ENCODE measurements around the gene SLC9A9.

Gene SLC9A9

DNA sequence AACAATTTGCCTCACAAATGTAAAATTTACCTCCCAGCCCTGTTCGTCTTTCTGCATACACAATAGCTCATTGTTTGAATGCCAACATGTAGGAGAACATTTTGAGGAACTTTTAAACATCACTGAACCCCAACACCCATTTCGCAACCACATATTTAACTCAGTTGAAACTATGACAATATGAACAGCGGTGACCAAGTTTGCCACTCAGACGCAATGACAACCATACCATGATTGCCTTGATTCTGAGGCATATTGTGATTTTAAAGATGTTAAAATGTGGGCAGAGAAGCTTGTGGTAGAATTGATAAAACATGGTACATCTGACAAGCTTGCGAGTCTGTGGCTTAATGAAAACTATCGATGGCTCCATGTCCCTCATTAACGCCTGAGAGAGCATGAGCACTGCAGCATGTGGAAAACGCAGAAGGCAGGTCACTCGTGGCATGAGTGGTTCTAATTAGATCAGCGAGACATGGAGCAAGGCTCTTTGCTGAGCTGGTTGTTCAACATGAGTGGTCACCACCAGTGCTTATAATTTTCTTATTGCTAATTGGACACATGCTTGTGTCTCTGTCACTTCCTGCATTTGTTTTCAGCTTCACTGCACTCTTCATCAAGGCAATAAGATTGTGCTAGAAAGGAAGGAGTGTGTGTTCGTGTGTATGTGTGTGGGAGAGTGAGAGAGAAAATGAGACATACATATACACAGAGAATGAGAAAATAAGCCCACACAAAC is 611.9 kb downstream of the SLC9A9 start:
- H3K4me3 Mint-ChIP-seq = no peak overlapping the region
- no peak for DNase-seq
- no peaks in the 10 kb centered on the region for H3K4me1 Mint-ChIP-seq
- H3K27me3 Mint-ChIP-seq = no peaks in the 10 kb centered on the region
- ATAC-seq = no peak
- peaks cover 0 to 23% of the 10 kb centered on the region in 2 donors for H3K9me3 Mint-ChIP-seq
- no peak overlapping the region for H3K27ac Mint-ChIP-seq

GRCh38 chr3:143235614-143236204 is 612.6 kb downstream of the SLC9A9 start:
- ATAC-seq = no peak
- no peak overlapping the region for H3K4me3 Mint-ChIP-seq
- H3K4me1 Mint-ChIP-seq = peaks cover 1% of the 10 kb centered on the region
- H3K9me3 Mint-ChIP-seq = peaks cover 0 to 23% of the 10 kb centered on the region in 2 donors
- no peak for DNase-seq
- H3K27ac Mint-ChIP-seq = no peak overlapping the region
- H3K27me3 Mint-ChIP-seq = no peaks in the 10 kb centered on the region

DNA sequence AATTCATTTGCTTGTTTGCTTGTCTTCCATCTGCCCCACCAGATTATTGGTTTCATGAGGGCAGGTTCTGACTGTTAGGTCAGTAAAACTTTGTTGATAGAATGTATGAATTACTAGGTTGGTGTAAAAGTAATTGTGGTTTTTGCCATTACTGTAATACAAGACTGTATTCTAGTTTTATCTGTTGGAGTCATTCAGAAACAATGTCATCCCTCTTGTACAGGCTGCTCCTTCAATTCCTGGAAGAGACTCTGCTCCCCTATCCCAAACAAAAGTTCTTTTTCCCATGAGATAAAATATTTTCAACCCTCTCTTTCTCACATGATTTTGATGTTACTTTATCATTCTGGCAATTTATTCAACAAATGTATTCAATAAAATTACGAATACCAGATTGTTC is 613.7 kb downstream of the SLC9A9 start:
- DNase-seq (no peak), ATAC-seq (no peak)
- no peaks in the 10 kb centered on the region for H3K27me3 Mint-ChIP-seq
- H3K27ac Mint-ChIP-seq = peak overlapping the region in 1 of 2 donors; percentile 62
- no peak overlapping the region for H3K4me3 Mint-ChIP-seq
- peaks cover 0 to 23% of the 10 kb centered on the region in 2 donors for H3K9me3 Mint-ChIP-seq
- peaks cover 6% of the 10 kb centered on the region for H3K4me1 Mint-ChIP-seq

DNA sequence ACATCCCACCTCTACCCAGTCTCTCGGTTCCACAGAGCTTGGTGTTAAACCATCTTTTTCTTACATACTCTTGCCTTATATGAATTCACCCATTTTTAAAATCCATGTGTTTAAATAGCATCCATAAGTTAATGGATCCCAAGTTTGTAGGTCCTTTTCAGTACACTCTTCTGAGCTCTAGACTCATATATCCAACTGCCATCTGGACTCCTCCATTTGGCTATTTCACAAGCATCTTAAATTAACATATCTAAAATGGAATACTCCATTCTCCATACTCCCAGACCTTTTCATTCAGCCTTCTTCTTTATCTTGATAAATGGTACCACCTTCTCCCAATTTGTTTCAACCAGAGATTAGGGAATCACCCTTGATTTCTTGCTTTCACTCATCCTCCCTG is 615.3 kb downstream of the SLC9A9 start:
- peaks cover 6% of the 10 kb centered on the region for H3K4me1 Mint-ChIP-seq
- H3K27me3 Mint-ChIP-seq = no peaks in the 10 kb centered on the region
- peaks cover 0 to 18% of the 10 kb centered on the region in 2 donors for H3K9me3 Mint-ChIP-seq
- no peak overlapping the region for H3K4me3 Mint-ChIP-seq
- H3K27ac Mint-ChIP-seq = no peak overlapping the region
- ATAC-seq = no peak
- DNase-seq = no peak

DNA sequence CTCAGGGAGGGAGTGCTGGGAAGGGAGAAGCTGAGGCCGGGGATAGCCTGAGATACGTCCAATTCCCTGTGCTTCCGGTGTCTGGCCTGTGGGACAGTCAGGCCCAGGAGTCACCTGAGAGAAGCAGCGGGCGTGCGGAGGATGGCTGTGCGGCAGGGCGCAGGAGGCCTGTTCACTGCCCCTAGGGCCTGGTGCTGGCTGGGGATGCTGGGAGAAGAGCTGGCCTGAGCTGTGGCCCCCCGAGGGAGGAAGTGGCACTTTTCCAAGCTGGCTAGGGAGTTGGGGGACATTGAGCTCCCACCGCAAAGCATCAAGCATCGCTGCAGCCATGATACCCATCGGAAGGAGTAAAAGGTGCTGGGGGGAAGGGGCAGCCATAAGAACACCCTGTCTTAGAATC is 619.9 kb downstream of the SLC9A9 start:
- Mint-ChIP-seq H3K27ac (no peak overlapping the region), H3K4me1 (peaks cover 6% of the 10 kb centered on the region), H3K27me3 (no peaks in the 10 kb centered on the region), H3K9me3 (peaks cover 0 to 6% of the 10 kb centered on the region in 2 donors), H3K4me3 (no peak overlapping the region)
- no peak for DNase-seq
- ATAC-seq = no peak

DNA sequence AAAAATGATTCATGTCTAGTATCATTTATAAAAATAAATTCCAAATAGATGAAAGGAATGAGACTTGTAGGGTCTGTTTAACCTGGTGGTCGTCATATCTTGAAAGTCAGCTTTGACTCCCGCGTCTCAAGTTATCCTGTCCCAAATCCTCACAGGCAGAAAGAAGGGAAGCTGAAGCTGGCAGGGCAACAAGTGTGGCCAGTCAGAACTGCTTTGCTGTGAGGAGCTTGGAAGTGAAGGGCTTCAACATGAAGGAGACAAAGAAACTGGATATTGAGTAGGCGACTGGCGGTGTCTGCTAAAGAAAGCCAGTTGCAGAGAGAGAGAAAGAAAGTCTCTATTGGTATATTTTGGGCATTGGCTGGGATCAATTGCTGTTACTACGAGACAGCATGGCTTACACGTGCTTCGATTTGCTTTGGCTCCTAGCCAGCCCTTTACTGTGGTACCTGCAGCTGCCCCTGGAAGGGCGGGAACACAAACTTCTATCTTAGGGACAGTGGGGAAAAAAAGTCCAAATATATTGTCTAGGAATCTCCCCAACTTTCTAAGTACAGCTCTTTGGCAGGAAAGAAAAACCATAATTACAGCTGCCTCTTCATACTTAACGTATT is 621.5 kb downstream of the SLC9A9 start:
- H3K27ac Mint-ChIP-seq = no peak overlapping the region
- no peak overlapping the region for H3K4me3 Mint-ChIP-seq

GRCh38 chr3:143224716-143225115 is 623.6 kb downstream of the SLC9A9 start:
- no peak overlapping the region for H3K27ac Mint-ChIP-seq
- H3K4me1 Mint-ChIP-seq = peaks cover 6% of the 10 kb centered on the region
- DNase-seq = no peak
- no peaks in the 10 kb centered on the region for H3K27me3 Mint-ChIP-seq
- H3K9me3 Mint-ChIP-seq = no peaks in the 10 kb centered on the region
- no peak overlapping the region for H3K4me3 Mint-ChIP-seq
- no peak for ATAC-seq

More for the DNA sequence above, 621.5 kb downstream of the SLC9A9 start:
- Mint-ChIP-seq H3K9me3 (no peaks in the 10 kb centered on the region), H3K4me1 (peaks cover 12% of the 10 kb centered on the region), H3K27me3 (no peaks in the 10 kb centered on the region)
- DNase-seq = no peak
- ATAC-seq = no peak

- H3K27me3 Mint-ChIP-seq = no peaks in the 10 kb centered on the region
- H3K9me3 Mint-ChIP-seq = no peaks in the 10 kb centered on the region
- DNase-seq (no peak), ATAC-seq (no peak)
- peaks cover 6% of the 10 kb centered on the region for H3K4me1 Mint-ChIP-seq
- H3K4me3 Mint-ChIP-seq = no peak overlapping the region
- no peak overlapping the region for H3K27ac Mint-ChIP-seq
Observed at GRCh38 chr3:143222981-143223380, 625.3 kb downstream of the SLC9A9 start.

DNA sequence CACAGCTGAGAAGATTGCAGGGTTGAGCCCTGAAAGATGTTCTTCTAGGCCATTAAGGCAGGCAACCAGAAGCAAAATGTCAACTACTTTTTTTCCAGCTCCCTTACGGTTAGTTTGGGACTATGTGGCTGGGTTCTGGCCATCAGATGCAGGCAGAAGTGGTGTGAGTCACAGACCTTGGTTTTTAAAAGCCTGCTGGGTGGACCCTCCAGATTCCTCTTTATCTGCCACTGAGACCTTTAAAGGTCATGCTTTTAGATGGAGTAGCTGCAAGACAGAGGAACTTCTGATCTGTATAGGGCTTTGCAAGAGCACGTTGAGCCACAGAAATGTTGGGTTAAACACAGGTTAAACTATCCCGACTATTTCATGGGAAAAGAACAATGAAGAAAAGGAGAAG is 625.8 kb downstream of the SLC9A9 start:
- ATAC-seq = no peak
- Mint-ChIP-seq H3K27ac (no peak overlapping the region), H3K9me3 (no peaks in the 10 kb centered on the region), H3K4me3 (no peak overlapping the region), H3K27me3 (no peaks in the 10 kb centered on the region), H3K4me1 (peaks cover 7% of the 10 kb centered on the region)
- DNase-seq = no peak

DNA sequence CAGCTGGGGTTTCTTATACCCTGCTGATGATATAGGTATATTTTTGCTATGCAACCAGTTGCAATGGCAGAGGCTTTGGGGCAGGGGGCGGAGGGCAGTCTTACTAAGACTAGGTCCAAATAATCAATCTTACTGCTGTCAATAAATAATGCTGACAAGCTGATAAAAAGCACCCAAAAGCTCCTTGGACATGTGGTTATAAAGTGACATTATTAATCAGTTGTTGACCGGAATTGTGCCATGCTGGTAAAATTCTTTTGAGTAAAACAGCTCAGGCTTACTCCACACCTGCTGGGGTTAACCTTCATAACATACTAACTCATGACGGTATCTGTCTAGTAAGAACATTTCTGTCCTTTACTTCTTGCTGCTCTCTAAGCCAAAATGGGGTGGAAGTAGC is 626.8 kb downstream of the SLC9A9 start:
- Mint-ChIP-seq H3K9me3 (no peaks in the 10 kb centered on the region), H3K27me3 (no peaks in the 10 kb centered on the region), H3K4me3 (no peak overlapping the region), H3K27ac (no peak overlapping the region), H3K4me1 (peaks cover 18% of the 10 kb centered on the region)
- DNase-seq = no peak
- ATAC-seq = no peak

DNA sequence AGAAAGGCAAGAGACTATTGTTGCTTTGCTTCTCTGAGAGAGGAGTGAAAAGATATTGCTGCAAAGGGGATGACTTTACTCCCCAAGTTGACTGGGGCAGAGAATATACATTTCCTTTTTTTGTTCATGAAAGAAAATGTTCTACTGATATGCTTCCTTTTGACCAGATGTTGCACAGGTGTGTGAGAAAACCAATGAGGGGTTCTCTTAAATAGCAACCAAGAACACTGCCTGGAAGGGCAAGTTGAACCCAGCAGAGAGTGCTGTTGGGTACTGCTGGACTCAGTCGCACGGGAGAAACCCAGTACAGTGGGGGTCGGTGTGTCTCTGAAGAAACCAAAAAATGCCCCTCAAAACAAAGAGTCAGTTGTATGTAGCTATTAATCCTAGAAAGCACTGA is 627.5 kb downstream of the SLC9A9 start:
- Mint-ChIP-seq H3K4me1 (peaks cover 21% of the 10 kb centered on the region), H3K27ac (peak overlapping the region in 1 of 2 donors; percentile 38), H3K27me3 (no peaks in the 10 kb centered on the region)

GRCh38 chr3:143218166-143218835 is 630.0 kb downstream of the SLC9A9 start:
- H3K9me3 Mint-ChIP-seq = no peaks in the 10 kb centered on the region
- H3K27me3 Mint-ChIP-seq = no peaks in the 10 kb centered on the region
- no peak for DNase-seq
- peak overlapping the region in 1 of 2 donors; percentile 12 for H3K27ac Mint-ChIP-seq
- H3K4me1 Mint-ChIP-seq = peaks cover 21% of the 10 kb centered on the region
- no peak for ATAC-seq
- no peak overlapping the region for H3K4me3 Mint-ChIP-seq

More for the DNA sequence above, 627.5 kb downstream of the SLC9A9 start:
- ATAC-seq (no peak), DNase-seq (no peak)
- Mint-ChIP-seq H3K9me3 (no peaks in the 10 kb centered on the region), H3K4me3 (no peak overlapping the region)

DNA sequence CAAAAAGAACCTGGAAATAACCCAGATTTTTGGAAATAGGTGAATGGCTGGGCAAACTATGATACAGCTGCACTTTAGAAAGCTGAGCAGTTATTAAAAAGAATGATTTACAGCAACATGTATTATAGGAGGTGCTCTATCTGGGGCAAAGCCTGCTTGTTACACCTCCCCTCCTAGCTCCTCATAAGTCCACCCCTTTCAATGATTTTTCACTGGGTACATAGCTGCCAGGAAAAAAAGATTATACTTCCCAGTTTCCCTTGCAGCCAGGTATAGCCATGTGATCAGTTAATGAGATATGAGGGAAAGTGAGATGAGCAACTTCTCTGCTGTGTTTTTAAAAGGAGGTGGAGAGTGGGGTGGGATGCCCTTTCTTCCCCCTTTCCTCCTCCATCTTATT is 631.0 kb downstream of the SLC9A9 start:
- H3K4me3 Mint-ChIP-seq = peak overlapping the region in 1 of 2 donors; percentile 76
- peak overlapping the region in 1 of 2 donors; percentile 97 for H3K27ac Mint-ChIP-seq
- no peak for ATAC-seq
- no peaks in the 10 kb centered on the region for H3K27me3 Mint-ChIP-seq
- H3K9me3 Mint-ChIP-seq = no peaks in the 10 kb centered on the region
- no peak for DNase-seq
- peaks cover 15% of the 10 kb centered on the region for H3K4me1 Mint-ChIP-seq

- Mint-ChIP-seq H3K27me3 (no peaks in the 10 kb centered on the region), H3K27ac (peak overlapping the region; percentile 93 to 97), H3K4me3 (peak overlapping the region; percentile 76 to 78), H3K4me1 (peaks cover 15% of the 10 kb centered on the region), H3K9me3 (no peaks in the 10 kb centered on the region)
- ATAC-seq (no peak), DNase-seq (no peak)
Observed at GRCh38 chr3:143216709-143217182, 631.5 kb downstream of the SLC9A9 start.

Measured in stimulated activated naive CD8-positive, alpha-beta T cell treated with anti-CD3 and anti-CD28 coated beads, Interleukin-15, amount 100 ng/mL, for 72 hours (primary cell).